Measurements from ENCODE around the gene SLC46A1. TPM values are rescaled to one million over a fixed set of nuclear protein-coding genes. Genes with fewer than 3 reads are reported as not detected.

The SLC46A1 gene
- polyA plus RNA-seq, 1 donor from 2014 or later: 12.3 TPM

DNA sequence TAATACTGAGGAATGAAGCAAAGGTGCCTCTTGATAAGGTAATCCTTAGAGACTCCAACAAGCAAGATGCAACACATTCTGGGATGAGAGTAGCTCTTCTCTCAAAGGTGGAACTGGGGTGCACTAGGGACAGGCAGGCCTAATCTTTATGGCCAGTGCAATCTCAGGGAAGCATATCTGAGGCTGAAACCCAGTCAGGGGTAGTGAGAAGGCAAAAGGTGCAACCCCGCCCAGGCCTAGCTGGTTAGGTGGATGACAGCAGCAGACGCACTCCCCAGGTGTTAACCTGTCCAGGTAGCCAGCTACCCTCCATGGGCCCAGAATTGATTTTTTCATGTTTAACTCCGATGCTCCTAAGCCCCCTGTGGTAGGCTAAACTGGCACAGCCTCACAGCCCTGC, 9.9 kb upstream of the SLC46A1 start:
- Histone ChIP-seq H3K79me2 (replicated peaks; ENCODE audit: insufficient read depth, low read length) (no peaks in the 10 kb centered on the region), H3K4me3 (ENCODE audit: low read length) (no peak overlapping the region), H4K20me1 (ENCODE audit: insufficient read depth) (no peaks in the 10 kb centered on the region), H3F3A (ENCODE audit: insufficient read depth, low read length, poor library complexity, severe bottlenecking) (no peaks in the 10 kb centered on the region), H3K36me3 (ENCODE audit: insufficient read depth, low read length) (no peaks in the 10 kb centered on the region), H3K27ac (ENCODE audit: low read length) (no peak overlapping the region), H3K27me3 (ENCODE audit: insufficient read depth, low read depth, low read length) (no peaks in the 10 kb centered on the region), H2AFZ (ENCODE audit: low read depth, low read length) (no peak overlapping the region), H3K9me3 (ENCODE audit: low read length) (no peaks in the 10 kb centered on the region), H3K9ac (ENCODE audit: low read length) (no peak overlapping the region), H3K9me2 (ENCODE audit: insufficient read depth, low read length) (no peaks in the 10 kb centered on the region), H3K4me2 (ENCODE audit: low read length) (no peak overlapping the region)
- TF ChIP-seq RAD21 (conservative IDR thresholded peaks at IDR 0.05) (no peak), POLR2AphosphoS5 (IDR thresholded peaks at IDR 0.05) (no peak), SMC3 (conservative IDR thresholded peaks at IDR 0.05; ENCODE audit: poor library complexity) (no peak), TAF1 (IDR thresholded peaks at IDR 0.05; ENCODE audit: low read depth) (no peak), MXI1 (conservative IDR thresholded peaks at IDR 0.05; ENCODE audit: poor library complexity, severe bottlenecking) (no peak), EZH2 (IDR thresholded peaks at IDR 0.05; ENCODE audit: borderline replicate concordance, insufficient read depth, low read length, poor library complexity, severe bottlenecking) (no peak), EP300 (conservative IDR thresholded peaks at IDR 0.05; ENCODE audit: poor library complexity, severe bottlenecking) (no peak)
- TF ChIP-seq, protein P1, sequence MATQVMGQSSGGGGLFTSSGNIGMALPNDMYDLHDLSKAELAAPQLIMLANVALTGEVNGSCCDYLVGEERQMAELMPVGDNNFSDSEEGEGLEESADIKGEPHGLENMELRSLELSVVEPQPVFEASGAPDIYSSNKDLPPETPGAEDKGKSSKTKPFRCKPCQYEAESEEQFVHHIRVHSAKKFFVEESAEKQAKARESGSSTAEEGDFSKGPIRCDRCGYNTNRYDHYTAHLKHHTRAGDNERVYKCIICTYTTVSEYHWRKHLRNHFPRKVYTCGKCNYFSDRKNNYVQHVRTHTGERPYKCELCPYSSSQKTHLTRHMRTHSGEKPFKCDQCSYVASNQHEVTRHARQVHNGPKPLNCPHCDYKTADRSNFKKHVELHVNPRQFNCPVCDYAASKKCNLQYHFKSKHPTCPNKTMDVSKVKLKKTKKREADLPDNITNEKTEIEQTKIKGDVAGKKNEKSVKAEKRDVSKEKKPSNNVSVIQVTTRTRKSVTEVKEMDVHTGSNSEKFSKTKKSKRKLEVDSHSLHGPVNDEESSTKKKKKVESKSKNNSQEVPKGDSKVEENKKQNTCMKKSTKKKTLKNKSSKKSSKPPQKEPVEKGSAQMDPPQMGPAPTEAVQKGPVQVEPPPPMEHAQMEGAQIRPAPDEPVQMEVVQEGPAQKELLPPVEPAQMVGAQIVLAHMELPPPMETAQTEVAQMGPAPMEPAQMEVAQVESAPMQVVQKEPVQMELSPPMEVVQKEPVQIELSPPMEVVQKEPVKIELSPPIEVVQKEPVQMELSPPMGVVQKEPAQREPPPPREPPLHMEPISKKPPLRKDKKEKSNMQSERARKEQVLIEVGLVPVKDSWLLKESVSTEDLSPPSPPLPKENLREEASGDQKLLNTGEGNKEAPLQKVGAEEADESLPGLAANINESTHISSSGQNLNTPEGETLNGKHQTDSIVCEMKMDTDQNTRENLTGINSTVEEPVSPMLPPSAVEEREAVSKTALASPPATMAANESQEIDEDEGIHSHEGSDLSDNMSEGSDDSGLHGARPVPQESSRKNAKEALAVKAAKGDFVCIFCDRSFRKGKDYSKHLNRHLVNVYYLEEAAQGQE (IDR thresholded peaks at IDR 0.05; ENCODE audit: borderline replicate concordance): no peak
- TF ChIP-seq, protein P2, sequence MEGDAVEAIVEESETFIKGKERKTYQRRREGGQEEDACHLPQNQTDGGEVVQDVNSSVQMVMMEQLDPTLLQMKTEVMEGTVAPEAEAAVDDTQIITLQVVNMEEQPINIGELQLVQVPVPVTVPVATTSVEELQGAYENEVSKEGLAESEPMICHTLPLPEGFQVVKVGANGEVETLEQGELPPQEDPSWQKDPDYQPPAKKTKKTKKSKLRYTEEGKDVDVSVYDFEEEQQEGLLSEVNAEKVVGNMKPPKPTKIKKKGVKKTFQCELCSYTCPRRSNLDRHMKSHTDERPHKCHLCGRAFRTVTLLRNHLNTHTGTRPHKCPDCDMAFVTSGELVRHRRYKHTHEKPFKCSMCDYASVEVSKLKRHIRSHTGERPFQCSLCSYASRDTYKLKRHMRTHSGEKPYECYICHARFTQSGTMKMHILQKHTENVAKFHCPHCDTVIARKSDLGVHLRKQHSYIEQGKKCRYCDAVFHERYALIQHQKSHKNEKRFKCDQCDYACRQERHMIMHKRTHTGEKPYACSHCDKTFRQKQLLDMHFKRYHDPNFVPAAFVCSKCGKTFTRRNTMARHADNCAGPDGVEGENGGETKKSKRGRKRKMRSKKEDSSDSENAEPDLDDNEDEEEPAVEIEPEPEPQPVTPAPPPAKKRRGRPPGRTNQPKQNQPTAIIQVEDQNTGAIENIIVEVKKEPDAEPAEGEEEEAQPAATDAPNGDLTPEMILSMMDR (IDR thresholded peaks at IDR 0.05; ENCODE audit: poor library complexity, severe bottlenecking): no peak

DNA sequence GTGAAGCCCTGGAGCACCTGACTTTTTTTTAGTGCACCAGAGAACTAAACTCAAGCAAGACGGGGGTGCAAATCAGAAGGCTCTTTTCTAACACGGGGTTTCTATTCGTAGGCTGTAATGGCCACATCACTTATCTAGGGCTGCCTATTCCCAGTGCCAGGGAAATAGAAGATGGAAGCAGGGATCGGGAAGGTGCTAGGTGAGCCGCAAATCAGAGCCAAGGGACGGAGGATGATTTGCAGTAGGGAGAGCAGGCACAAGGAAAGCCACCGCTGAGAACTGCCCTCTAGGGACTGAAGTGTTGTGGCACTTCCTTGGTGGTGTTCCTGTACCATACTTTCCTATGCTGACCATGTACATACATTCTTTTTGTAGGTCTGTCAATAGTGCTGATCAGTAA, 7.8 kb upstream of the SLC46A1 start:
- TF ChIP-seq, protein P1 (IDR thresholded peaks at IDR 0.05; ENCODE audit: borderline replicate concordance): no peak
- TF ChIP-seq EP300 (conservative IDR thresholded peaks at IDR 0.05; ENCODE audit: poor library complexity, severe bottlenecking) (no peak), SMC3 (conservative IDR thresholded peaks at IDR 0.05; ENCODE audit: poor library complexity) (no peak), EZH2 (IDR thresholded peaks at IDR 0.05; ENCODE audit: borderline replicate concordance, insufficient read depth, low read length, poor library complexity, severe bottlenecking) (no peak), MXI1 (conservative IDR thresholded peaks at IDR 0.05; ENCODE audit: poor library complexity, severe bottlenecking) (no peak), TAF1 (IDR thresholded peaks at IDR 0.05; ENCODE audit: low read depth) (no peak), RAD21 (conservative IDR thresholded peaks at IDR 0.05) (no peak), POLR2AphosphoS5 (IDR thresholded peaks at IDR 0.05) (no peak)
- TF ChIP-seq, protein P2 (IDR thresholded peaks at IDR 0.05; ENCODE audit: poor library complexity, severe bottlenecking): no peak
- H3K27me3 ChIP-seq (ENCODE audit: insufficient read depth, low read depth, low read length): no peaks in the 10 kb centered on the region
- no peak overlapping the region for H2AFZ ChIP-seq (ENCODE audit: low read depth, low read length)
- no peaks in the 10 kb centered on the region for H4K20me1 ChIP-seq (ENCODE audit: insufficient read depth)
- no peaks in the 10 kb centered on the region for H3K9me2 ChIP-seq (ENCODE audit: insufficient read depth, low read length)
- no peaks in the 10 kb centered on the region for H3K9me3 ChIP-seq (ENCODE audit: low read length)
- no peak overlapping the region for H3K27ac ChIP-seq (ENCODE audit: low read length)
- H3K79me2 ChIP-seq (replicated peaks; ENCODE audit: insufficient read depth, low read length): no peaks in the 10 kb centered on the region
- no peak overlapping the region for H3K4me3 ChIP-seq (ENCODE audit: low read length)
- no peaks in the 10 kb centered on the region for H3K36me3 ChIP-seq (ENCODE audit: insufficient read depth, low read length)
- H3K9ac ChIP-seq (ENCODE audit: low read length): no peak overlapping the region
- no peak overlapping the region for H3K4me2 ChIP-seq (ENCODE audit: low read length)
- no peaks in the 10 kb centered on the region for H3F3A ChIP-seq (ENCODE audit: insufficient read depth, low read length, poor library complexity, severe bottlenecking)
